RKO (cell line): ENCODE data around the gene ANKRD13C.
"Not testable (repeated sequence)": the region's sequence is repeated elsewhere in the genome, so short reads cannot be mapped to it uniquely, and the experiment has no call there.

Source experiments
- DNase-seq: peaks from one replicate; pipeline ENCODE4 v3.0.0-alpha.2; 2016; ENCODE audit warnings: low spot score

ANKRD13C gene

GRCh38 chr1:70360321-70360720, 5.8 kb upstream of the ANKRD13C start:
- DNase-seq: no peak

- no peak for DNase-seq
These were observed 4.5 kb upstream of the ANKRD13C start for GRCh38 chr1:70358921-70359564.

- DNase-seq: no peak
These were observed 1.4 kb upstream of the ANKRD13C start for GRCh38 chr1:70355920-70356319.

- no peak for DNase-seq
These were observed 537 bp upstream of the ANKRD13C start for GRCh38 chr1:70355111-70355407.

GRCh38 chr1:70353601-70354331, 756 bp downstream of the ANKRD13C start:
- DNase-seq: peak; percentile 64

GRCh38 chr1:70353044-70353443, 1.5 kb downstream of the ANKRD13C start:
- no peak for DNase-seq

GRCh38 chr1:70349799-70350198, 4.7 kb downstream of the ANKRD13C start:
- not testable (repeated sequence) for DNase-seq

- no peak for DNase-seq
These were observed 5.9 kb downstream of the ANKRD13C start for GRCh38 chr1:70348399-70349165.

GRCh38 chr1:70339644-70340043, 14.9 kb downstream of the ANKRD13C start:
- not testable (repeated sequence) for DNase-seq

- DNase-seq: no peak
These were observed 18.5 kb downstream of the ANKRD13C start for GRCh38 chr1:70336050-70336449.

GRCh38 chr1:70334436-70334835, 20.1 kb downstream of the ANKRD13C start:
- DNase-seq: no peak

GRCh38 chr1:70333245-70333644, 21.3 kb downstream of the ANKRD13C start:
- no peak for DNase-seq

- no peak for DNase-seq
These were observed 22.6 kb downstream of the ANKRD13C start for GRCh38 chr1:70331962-70332361.

- DNase-seq: no peak
These were observed 27.0 kb downstream of the ANKRD13C start for GRCh38 chr1:70327306-70328076.

- no peak for DNase-seq
These were observed 29.8 kb downstream of the ANKRD13C start for GRCh38 chr1:70324683-70325082.

- DNase-seq: peak; percentile 54
These were observed 34.8 kb downstream of the ANKRD13C start for GRCh38 chr1:70319750-70320149.

- no peak for DNase-seq
These were observed 36.3 kb downstream of the ANKRD13C start for GRCh38 chr1:70318191-70318590.

- no peak for DNase-seq
These were observed 37.4 kb downstream of the ANKRD13C start for GRCh38 chr1:70317087-70317486.

- DNase-seq: no peak
These were observed 38.7 kb downstream of the ANKRD13C start for GRCh38 chr1:70315782-70316181.

- DNase-seq: peak; percentile 7
These were observed 39.7 kb downstream of the ANKRD13C start for GRCh38 chr1:70314706-70315304.

GRCh38 chr1:70311369-70311768, 43.2 kb downstream of the ANKRD13C start:
- no peak for DNase-seq

- no peak for DNase-seq
These were observed 55.0 kb downstream of the ANKRD13C start for GRCh38 chr1:70299472-70299871.
